ENCODE results near the gene ELAC1.

GRCh38 chr18:50918153-50918552, 49.7 kb upstream of the ELAC1 start:
- TF ChIP-seq POLR2A (IDR thresholded peaks at IDR 0.05) (no peak), CTCF (IDR thresholded peaks at IDR 0.05 in 8 of 11, conservative IDR thresholded peaks at IDR 0.05 in 3 of 11) (no peak)
